CMK (cell line): Measurements from ENCODE around the gene HBA2.
"Not testable (repeated sequence)": the region's sequence is repeated elsewhere in the genome, so short reads cannot be mapped to it uniquely, and the experiment has no call there.

ENCODE experiments used
- DNase-seq: peaks from one replicate; pipeline ENCODE4 v3.0.0-alpha.2; 2010; ENCODE audit warnings: low read depth

HBA2 gene

DNA sequence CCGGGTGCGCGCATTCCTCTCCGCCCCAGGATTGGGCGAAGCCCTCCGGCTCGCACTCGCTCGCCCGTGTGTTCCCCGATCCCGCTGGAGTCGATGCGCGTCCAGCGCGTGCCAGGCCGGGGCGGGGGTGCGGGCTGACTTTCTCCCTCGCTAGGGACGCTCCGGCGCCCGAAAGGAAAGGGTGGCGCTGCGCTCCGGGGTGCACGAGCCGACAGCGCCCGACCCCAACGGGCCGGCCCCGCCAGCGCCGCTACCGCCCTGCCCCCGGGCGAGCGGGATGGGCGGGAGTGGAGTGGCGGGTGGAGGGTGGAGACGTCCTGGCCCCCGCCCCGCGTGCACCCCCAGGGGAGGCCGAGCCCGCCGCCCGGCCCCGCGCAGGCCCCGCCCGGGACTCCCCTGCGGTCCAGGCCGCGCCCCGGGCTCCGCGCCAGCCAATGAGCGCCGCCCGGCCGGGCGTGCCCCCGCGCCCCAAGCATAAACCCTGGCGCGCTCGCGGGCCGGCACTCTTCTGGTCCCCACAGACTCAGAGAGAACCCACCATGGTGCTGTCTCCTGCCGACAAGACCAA lies at the start of gene HBA2:
HBA2 (plus strand) TSS at position 503 of the 568 bp plus-strand sequence; CDS start at position 540, 37 bp downstream.
- DNase-seq: not testable (repeated sequence)

DNA sequence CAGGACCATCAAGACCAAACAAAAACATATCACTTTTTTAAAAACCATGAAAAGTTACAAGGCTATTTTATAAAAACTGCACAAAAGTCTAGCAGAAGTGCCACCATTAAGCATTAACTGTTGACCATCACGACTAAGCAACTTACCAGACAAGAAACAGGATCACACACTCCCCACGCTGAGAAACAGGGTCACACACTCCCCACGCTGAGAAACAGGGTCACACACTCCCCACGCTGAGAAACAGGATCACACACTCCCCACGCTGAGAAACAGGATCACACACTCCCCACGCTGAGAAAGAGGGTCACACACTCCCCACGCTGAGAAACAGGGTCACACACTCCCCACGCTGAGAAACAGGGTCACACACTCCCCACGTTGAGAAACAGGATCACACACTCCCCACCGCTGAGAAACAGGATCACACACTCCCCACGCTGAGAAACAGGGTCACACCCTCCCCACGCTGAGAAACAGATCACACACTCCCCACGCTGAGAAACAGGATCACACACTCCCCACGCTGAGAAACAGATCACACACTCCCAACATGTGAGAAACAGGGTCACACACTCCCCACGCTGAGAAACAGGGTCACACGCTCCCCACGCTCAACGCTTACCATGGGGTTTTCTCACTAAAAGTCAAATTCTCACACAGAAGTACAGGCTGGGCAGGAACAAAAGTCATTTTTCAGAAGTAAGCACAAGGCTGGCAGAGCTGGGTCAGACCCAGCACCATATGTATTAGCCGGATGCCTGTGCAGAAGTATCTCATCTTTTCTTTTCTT lies 48.9 kb upstream of the HBA2 start:
- DNase-seq: not testable (repeated sequence)

DNA sequence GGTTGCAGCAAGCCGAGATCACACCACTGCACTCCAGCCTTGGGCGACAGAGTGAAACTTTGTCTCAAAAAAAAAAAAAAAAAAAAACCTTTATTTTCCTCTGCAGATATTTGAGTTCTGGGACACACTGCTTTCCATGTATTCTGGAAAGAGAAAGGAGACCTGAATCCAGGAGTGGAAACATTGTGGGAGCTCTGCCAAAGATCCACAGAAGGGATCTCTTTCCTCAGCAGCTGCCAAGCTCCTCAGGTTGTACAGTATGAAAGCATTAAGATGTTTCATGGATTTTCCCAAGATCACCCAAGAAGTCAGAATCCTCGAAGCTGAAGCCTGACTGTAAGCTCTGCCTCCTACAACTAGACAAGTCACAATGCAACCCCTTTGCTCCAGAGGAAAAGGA lies 47.7 kb upstream of the HBA2 start:
- no peak for DNase-seq

DNA sequence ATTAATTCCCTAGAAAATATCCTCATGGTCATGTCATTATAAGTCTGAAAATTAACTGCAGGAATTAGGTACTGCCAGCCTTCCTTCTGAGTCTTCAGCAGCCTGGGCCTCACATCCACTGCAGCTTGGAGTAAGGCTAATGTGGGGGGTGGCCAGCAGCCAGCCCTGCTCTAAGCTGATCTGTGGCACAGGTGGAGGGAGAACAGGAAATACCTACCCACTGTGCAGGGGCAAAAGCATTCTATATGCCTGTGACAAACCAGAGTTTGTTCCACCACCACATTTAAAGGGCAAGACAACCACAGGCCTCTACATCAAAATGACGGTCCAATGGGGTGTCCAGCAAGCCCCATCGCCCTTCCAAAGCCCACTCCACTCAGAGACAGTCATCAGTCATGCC lies 43.6 kb upstream of the HBA2 start:
- no peak for DNase-seq

DNA sequence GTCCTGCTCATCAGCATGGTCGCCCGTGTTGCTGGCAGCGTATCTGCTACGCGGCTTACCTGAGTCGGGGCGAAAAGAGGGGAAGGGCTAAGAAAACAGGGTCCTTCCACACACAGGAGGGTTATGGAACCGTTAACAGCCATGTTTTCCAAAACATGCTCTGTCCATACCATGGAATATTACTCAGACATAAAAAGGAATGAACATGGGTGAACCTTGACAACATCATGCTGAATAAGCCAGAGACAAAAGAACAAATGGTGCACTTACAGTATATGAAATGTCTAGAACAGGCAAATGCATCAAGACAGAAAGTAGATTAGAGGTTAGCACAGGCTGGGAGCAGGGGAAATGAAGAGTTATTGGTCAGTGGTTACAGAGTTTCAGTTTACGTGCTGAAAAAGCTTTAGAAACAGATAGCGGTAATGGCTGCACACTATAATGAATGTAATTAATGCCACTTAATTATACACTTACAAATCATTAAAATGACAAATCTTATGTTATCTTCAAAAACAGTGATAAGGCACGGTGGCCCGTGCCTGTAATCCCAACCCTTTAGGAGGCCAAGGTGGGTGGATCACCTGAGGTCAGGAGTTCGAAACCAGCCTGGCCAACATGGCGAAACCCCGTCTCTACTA lies 42.0 kb upstream of the HBA2 start:
- DNase-seq: no peak

DNA sequence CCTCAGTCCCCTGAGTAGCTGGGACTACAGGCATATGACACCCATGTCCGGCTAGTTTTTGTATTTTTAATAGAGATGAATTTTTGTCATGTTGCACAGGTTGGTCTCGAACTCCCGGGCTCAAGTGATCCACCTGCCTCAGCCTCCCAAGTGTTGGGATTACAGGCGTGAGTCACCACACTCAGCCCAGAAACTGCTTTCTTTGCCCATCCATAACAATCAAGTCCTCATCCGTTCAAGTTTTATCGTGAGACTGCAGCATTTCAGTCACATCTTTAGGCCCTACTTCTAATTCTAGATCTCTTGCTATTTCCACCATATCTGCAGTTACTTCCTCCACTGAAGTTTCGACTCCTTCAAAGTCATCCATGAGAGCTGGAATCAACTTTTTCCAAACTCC lies 40.6 kb upstream of the HBA2 start:
- DNase-seq: no peak

- DNase-seq: no peak
Observed at GRCh38 chr16:133716-134115, 39.0 kb upstream of the HBA2 start.

GRCh38 chr16:138049-138417 lies 34.6 kb upstream of the HBA2 start:
- no peak for DNase-seq

GRCh38 chr16:140175-140857 lies 32.4 kb upstream of the HBA2 start:
- no peak for DNase-seq

DNA sequence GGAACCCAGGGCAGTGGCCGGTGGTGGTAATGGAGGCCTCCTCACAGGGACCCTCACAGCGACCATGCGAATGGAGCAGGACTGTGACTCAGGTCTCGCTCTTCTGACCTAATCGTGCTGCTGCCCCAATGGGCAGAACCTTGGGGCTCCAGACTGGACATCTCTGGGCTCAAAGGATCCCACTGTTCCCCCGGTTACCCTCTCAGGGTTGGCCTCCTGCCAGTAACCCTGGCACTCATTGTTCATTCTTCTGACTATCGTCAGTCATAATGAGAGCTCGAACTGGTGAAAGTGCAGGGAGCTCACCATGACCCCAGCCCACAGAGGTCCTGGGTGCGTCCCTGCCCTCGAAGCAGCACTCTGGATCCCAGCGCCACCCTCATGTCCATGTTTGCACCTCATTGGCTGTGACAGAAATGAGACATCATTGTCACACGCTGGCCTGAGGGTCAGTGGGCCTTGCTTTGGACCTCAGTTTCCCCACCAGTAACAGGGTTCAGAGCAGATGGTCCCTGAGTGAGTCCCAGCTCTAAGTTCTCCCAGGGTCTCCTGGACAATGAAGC lies 30.2 kb upstream of the HBA2 start:
- DNase-seq: no peak

GRCh38 chr16:143047-143446 lies 29.6 kb upstream of the HBA2 start:
- DNase-seq: no peak

DNA sequence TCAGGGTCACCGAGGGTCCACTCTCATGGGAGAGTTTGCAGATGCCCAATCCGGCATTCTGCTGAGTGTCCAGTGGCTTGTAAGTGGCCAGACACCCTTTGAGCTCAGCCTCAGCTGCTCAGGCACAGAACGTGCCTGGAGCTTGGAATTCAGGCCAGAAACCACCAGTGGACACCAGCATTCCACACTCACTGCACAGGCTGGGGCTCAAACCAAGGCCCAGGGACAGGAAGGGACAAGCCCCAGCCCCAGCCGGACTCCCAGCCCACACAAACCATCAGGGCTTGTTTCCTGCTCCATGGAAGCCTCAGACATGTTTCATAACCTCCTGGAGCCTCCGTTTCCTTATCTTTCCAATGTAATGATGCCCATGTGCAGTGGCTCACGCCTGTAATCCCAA lies 29.2 kb upstream of the HBA2 start:
- no peak for DNase-seq

DNA sequence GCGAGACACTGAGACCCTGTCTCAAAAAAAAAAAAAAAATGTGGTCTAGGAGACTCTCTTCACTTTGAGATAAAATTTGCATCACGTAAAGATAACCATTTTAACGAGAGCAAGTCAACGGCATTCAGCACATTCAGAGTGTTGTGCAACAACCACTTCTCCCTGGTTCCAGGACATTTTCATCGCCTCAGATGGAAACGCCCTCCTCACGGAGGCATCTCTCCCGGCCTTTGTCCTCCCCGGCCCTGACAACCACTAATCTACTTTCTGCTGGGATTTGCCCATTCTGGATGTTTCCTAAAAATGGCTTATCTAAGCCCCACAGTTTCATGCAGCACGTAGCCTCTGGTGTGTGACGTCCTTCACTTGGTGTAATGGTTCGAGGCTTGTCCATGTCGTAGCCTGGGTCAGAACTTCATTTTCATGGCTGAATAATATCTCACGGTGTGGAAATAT lies 27.9 kb upstream of the HBA2 start:
- no peak for DNase-seq

GRCh38 chr16:146646-147045 lies 26.0 kb upstream of the HBA2 start:
- DNase-seq: no peak

- no peak for DNase-seq
Observed at GRCh38 chr16:149024-149660, 23.5 kb upstream of the HBA2 start.

- no peak for DNase-seq
Observed at GRCh38 chr16:152141-153128, 20.2 kb upstream of the HBA2 start, which contains the start of gene HBZ. Gene HBZ (plus strand): TSS chr16:152644. CDS start chr16:152910, 266 bp downstream.

DNA sequence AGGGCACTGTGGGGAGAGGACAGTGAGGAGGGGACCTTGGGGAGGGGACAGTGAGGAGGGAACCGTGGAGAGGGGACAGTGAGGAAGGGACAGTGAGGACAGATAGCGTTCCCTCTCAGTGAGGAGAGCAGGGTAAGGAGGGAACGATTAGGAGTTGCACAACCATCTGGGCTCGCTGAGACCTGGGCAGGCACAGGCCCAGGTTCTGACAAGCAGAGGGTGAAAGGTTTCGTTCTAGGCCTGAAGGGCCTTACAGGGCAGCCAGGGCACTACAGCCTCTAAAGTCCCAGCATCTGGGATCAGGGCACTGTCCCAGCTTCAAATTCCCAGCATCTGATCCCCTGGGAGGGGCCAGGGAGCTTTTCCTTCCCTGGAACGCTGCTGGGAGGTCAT lies 19.6 kb upstream of the HBA2 start:
- not testable (repeated sequence) for DNase-seq

DNA sequence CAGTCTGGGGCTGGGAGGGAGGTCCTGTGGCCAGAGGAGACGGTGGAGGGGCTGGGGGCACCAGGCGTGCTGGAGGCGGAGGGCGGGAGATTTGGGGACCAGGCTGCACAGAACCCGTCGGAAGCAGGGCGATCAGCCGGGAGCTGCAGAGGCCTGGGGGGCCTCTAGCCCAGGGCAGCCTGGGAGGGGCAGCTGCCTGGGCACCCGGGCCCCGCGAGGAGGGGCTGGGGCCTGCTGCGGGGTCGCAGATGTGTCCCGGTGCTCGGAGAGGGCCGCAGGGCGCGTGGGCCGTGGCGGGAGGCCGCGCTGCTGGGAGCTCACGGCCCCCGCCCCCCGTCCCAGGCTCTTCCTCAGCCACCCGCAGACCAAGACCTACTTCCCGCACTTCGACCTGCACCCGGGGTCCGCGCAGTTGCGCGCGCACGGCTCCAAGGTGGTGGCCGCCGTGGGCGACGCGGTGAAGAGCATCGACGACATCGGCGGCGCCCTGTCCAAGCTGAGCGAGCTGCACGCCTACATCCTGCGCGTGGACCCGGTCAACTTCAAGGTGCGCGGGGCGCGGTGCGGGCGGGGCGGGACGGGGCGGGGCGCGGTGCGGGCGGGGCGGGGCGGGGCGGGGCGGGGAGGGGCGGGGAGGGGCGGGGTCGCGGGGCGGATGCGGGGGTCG lies 19.0 kb upstream of the HBA2 start:
- DNase-seq: not testable (repeated sequence)

GRCh38 chr16:154217-155030 lies 18.3 kb upstream of the HBA2 start:
- no peak for DNase-seq
